ENCODE results near the gene CHMP1A. TPM values are rescaled to one million over a fixed set of nuclear protein-coding genes. Genes with fewer than 3 reads are reported as not detected.
A peak's percentile ranks its signal among the peaks of the same experiment; 100 is the strongest.
"Not testable (repeated sequence)": the region's sequence is repeated elsewhere in the genome, so short reads cannot be mapped to it uniquely, and the experiment has no call there.

CHMP1A gene
- total RNA-seq: 33.5 TPM

DNA sequence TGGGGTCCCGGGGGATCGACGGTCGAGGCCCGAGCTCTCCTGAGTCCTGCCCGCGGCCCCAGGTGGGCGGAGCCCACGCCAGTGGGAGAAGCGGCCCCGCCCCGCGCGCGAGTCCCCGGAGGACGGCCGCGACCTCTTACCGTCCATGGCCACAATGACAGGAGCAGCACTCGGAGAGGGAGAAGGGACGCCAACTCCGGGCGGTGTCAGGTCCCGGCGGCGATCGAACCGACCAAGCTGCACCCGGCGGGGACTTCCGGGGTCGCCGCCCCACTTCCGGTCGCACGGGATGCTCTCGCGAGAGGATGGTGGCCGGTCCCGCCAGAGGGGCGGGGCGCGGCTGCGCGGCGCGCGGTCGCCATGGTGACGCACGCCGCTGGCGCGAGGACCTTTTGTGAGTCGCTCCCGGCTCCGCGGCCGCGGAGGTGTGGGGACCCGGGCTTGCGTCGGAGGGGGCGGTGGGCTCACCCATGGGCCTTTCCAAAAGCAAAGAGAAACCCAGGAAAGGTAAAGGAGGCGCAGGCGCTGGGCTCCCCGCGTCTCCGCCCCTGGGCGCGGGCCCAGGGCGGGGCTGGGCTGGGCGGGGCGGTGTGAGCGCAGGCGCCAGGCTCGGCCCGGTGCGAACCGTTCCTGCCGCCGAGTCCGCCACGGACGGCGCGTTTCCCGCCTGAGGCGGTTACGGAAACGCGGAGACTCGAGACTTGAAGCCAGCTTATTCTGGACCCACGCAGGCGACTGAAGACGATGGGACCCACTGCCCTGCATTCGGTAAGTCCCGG is at the start of gene CHMP1A, which contains the start of gene SPATA33:
CHMP1A (minus strand) TSS at position 267 of the 779 bp plus-strand sequence; CDS start at position 147, 120 bp downstream.
SPATA33 (plus strand) TSS at position 395 of the 779 bp plus-strand sequence; CDS start at position 471, 76 bp downstream.
- H3K4me1 ChIP-seq (ENCODE audit: insufficient read depth, low read length): peaks cover 27% of the 10 kb centered on the region
- H3K27me3 ChIP-seq (ENCODE audit: insufficient read depth, low read length): no peaks in the 10 kb centered on the region
- no peaks in the 10 kb centered on the region for H3K9me3 ChIP-seq (ENCODE audit: low read depth, low read length)
- peak within 1 kb of the TSS; percentile 92 for H3K4me3 ChIP-seq (ENCODE audit: low read length)

DNA sequence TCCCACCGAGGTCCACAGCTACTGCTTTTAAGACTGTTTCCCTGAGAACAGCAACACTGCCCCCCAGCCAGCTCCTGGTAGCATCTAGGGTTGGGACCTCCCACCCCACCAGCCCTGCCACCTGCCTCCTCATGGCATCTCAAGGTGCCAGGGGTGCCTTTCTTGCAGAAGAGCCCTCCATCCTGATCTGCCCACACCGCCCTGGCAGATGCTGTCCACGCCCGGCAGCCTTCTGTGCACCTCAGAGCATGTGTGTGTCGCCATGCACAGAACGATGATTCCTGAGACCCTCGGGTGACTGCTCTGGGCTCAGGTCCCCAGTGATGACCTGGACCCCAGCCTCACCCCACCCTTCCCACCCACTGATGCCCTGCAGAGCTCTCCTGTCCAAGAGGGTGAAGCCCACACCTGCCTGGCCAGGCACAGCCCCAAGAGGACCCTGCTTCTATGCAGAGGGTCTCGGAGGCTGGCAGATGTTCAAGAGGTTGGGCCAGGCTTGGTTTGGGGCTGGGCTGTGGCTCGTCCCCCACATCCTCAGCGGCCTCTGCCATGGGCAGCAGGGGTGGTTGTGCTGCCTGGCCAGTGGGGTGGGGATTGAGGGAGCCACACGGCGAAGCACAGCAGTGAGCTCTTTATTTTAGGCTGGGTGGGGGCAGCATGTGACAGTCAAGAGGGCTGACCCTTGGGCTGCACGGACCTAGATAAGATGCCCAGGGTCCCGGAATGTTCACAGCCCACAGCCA is 49.2 kb upstream of the CHMP1A start:
- Histone ChIP-seq H3K27me3 (ENCODE audit: insufficient read depth, low read length) (no peaks in the 10 kb centered on the region), H3K4me1 (ENCODE audit: insufficient read depth, low read length) (peaks cover 18% of the 10 kb centered on the region), H3K4me3 (ENCODE audit: low read length) (no peak overlapping the region), H3K9me3 (ENCODE audit: low read depth, low read length) (no peaks in the 10 kb centered on the region)

DNA sequence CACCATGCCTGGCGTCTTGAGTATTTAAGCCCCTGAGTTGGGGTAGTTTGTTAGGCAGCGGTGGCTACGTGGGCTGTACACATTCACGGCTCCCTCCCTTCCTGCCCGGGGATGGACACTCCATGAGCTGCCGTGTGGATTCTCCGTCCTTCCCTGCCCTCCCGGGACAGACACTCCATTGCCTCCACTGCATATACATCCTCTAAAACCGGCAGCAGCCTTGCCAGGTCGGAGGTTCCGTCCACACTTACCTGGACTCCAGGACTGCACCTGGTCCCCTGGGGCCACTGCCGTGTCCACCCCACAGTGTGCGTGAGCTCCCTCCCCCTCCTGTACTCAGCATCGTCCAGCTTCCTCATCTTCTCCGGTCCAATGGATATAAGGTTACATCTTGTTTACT is 47.5 kb upstream of the CHMP1A start:
- peaks cover 30% of the 10 kb centered on the region for H3K4me1 ChIP-seq (ENCODE audit: insufficient read depth, low read length)
- no peak overlapping the region for H3K4me3 ChIP-seq (ENCODE audit: low read length)
- no peaks in the 10 kb centered on the region for H3K27me3 ChIP-seq (ENCODE audit: insufficient read depth, low read length)
- H3K9me3 ChIP-seq (ENCODE audit: low read depth, low read length): no peaks in the 10 kb centered on the region

DNA sequence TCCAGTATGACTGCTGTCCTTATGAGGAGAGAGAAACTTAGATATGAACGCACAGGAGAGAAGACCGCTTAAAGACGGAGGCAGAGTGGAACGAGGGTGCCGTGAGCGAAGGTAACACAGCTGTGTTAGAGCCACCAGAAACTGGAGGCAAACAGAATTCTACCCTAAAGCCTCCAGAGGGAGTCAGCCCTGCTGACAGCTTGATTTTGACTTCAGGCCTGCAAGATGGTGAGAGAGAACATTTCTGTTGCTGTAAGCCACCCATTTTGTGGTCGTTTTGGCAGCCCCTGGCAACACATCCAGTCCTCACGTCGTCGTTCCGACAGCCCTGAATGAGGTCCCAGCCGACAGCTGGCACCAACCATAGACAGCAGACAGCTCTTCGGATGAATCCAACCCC is 46.8 kb upstream of the CHMP1A start:
- Histone ChIP-seq H3K4me3 (ENCODE audit: low read length) (no peak overlapping the region), H3K4me1 (ENCODE audit: insufficient read depth, low read length) (peaks cover 36% of the 10 kb centered on the region), H3K27me3 (ENCODE audit: insufficient read depth, low read length) (no peaks in the 10 kb centered on the region), H3K9me3 (ENCODE audit: low read depth, low read length) (no peaks in the 10 kb centered on the region)

DNA sequence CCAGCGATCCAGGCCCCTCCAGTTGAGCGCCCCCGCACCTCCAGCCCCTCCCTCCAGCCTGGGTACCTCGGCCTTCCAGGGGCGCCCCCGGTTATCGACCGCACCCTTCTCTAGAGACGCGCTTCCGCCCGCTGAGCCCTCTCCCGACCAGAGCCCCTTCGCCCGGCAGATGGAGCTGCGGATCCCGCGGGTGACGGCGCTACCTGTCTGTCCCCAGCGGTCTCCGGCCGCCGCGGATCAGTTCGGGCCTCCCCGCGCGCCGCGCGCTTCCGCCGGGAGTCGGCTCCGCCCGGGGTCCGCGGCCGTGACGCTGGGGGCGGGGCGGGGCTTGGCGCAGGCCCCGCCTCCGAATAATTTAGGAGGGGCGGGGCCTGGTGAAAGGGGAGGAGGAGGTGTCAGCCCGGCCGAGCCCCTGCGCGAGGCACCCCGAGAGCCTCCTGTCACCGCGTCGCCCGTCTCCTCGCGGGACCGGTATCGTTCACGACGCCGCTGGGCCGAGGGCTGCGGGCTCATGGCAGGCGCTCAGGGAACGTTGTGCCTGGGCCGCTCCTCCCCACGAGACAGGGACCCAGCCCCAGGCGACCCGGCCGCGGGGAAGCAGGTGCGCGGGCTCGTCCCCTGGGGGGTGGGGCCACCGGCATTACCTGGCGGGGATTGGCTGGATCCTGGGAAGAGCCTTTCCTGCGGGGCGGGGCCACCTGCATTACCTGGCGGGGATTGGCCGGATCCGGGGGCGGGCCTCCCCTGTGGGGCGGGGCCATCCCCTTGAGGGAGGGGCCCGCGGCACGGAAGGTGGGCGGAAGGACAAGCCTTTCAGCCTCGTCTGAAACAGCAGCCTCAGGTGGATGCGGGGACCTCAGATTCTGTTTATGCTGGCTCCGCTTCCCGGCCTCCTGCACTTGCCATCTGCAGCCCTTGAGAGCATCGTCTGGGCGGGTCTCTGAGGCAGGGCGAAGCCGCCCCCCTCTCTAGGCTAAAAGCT is 44.2 kb upstream of the CHMP1A start, which contains the start of gene SPATA2L:
SPATA2L (minus strand) TSS at position 281 of the 982 bp plus-strand sequence. CDS start 473 bp downstream, outside the sequence.
- H3K4me3 ChIP-seq (ENCODE audit: low read length): peak within 1 kb of the TSS; percentile 52
- H3K27me3 ChIP-seq (ENCODE audit: insufficient read depth, low read length): no peaks in the 10 kb centered on the region
- peaks cover 38% of the 10 kb centered on the region for H3K4me1 ChIP-seq (ENCODE audit: insufficient read depth, low read length)
- no peaks in the 10 kb centered on the region for H3K9me3 ChIP-seq (ENCODE audit: low read depth, low read length)

DNA sequence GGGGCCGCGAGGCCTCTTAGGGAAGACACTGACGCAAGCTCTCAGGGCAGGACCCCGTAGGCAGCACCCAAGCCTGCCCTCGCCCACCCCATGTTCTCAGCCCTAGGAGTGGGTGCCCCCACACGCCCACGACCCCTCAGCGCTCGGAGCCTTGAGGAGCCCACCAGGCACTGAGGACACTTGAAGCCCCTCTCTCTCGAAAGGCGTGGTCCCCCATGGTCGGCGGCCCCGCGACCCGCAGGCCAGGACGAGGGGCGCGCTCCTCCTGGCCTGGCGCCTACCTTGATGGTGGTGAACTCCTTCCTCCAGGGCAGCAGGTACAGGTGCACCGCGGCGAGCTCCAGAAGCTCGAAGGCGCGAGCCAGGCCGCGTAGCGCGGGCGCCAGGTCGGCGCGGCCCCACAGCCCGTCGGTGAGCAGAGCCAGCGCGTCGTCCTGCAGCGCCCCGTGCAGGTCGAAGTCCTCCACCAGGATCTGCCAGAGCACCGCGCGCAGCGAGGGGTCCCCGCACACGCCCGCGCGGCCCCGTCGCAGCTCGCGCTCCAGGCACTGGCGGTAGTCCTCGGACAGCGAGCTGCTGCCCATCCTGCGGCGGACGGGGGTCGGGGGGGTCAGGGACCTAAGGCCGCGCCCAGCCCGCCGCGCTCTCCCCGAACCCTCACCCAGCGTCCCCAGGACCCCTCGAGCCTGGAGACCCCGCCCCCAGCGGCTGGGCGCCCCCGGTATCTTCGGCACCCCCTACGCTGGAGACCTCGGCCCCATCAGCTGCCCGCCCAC is 43.3 kb upstream of the CHMP1A start:
- peaks cover 39% of the 10 kb centered on the region for H3K4me1 ChIP-seq (ENCODE audit: insufficient read depth, low read length)
- H3K4me3 ChIP-seq (ENCODE audit: low read length): peak overlapping the region; percentile 52
- no peaks in the 10 kb centered on the region for H3K9me3 ChIP-seq (ENCODE audit: low read depth, low read length)
- H3K27me3 ChIP-seq (ENCODE audit: insufficient read depth, low read length): no peaks in the 10 kb centered on the region

DNA sequence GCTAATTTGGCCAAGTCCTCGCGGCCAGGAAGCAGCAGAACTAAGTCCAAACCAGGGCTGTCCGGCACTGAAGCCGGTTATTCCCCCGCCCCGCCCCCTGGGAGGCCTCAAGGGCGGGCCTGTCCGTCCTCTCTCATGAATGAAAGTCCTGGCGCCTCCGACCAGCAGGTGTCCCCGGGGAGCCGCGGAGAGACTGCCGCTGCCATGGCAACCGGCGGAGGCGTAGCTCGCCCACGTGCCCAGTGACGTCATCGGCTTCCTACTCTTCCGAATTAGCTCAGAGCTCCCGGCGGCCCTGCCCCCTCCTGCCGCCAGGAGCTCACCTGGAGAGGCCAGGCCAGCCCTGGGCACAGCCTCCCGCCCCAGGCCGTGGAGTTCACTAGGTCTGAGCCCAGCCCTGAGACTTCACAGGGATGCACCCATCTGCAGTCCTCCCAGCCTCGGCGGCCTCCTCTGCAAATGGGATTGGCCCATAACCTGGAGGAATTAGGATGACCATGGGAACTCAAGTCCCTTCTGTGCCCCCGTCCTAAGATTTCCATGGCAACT is 42.7 kb upstream of the CHMP1A start:
- Histone ChIP-seq H3K4me3 (ENCODE audit: low read length) (peak overlapping the region; percentile 52), H3K4me1 (ENCODE audit: insufficient read depth, low read length) (peaks cover 38% of the 10 kb centered on the region), H3K27me3 (ENCODE audit: insufficient read depth, low read length) (no peaks in the 10 kb centered on the region), H3K9me3 (ENCODE audit: low read depth, low read length) (no peaks in the 10 kb centered on the region)

DNA sequence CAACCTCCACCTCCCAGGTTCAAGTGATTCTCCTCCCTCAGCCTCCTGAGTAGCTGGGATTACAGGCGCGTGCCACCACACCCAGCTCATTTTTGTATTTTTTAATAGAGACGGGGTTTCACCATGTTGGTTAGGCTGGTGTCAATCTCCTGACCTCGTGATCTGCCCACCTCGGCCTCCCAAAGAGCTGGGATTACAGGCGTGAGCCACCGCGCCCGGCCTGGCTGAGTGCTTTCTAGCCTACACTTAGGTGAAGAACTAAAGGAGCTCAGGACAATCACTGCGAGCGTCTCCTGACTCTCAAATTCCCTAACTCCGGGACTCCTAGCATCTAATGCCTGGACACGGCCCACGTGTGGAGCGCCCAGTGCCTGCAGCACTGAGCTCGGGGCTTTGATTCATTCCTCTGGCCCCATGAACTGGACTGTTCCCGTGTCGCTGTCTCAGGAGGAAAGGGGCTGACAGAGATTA is 42.2 kb upstream of the CHMP1A start:
- H3K4me3 ChIP-seq (ENCODE audit: low read length); H3K9me3 ChIP-seq (ENCODE audit: low read depth, low read length); H3K27me3 ChIP-seq (ENCODE audit: insufficient read depth, low read length): not testable (repeated sequence)
- H3K4me1 ChIP-seq (ENCODE audit: insufficient read depth, low read length): peaks cover 38% of the 10 kb centered on the region

DNA sequence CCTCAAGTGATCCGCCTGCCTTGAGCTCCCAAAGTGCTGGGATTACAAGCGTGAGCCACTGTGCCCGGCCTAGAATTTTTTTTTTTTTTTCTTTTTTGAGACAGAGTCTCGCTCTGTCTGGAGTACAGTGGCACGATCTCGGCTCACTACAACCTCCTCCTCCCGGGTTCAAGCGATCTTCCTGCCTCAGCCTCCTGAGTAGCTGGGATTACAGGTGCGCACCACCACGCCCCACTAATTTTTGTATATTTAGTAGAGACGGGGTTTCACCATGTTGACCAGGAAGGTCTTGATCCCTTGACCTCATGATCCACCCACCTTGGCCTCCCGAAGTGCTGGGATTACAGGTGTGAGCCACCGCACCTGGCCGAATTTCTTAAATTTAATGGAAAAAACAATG is 41.2 kb upstream of the CHMP1A start:
- H3K9me3 ChIP-seq (ENCODE audit: low read depth, low read length); H3K4me3 ChIP-seq (ENCODE audit: low read length); H3K27me3 ChIP-seq (ENCODE audit: insufficient read depth, low read length): not testable (repeated sequence)
- H3K4me1 ChIP-seq (ENCODE audit: insufficient read depth, low read length): peaks cover 38% of the 10 kb centered on the region

DNA sequence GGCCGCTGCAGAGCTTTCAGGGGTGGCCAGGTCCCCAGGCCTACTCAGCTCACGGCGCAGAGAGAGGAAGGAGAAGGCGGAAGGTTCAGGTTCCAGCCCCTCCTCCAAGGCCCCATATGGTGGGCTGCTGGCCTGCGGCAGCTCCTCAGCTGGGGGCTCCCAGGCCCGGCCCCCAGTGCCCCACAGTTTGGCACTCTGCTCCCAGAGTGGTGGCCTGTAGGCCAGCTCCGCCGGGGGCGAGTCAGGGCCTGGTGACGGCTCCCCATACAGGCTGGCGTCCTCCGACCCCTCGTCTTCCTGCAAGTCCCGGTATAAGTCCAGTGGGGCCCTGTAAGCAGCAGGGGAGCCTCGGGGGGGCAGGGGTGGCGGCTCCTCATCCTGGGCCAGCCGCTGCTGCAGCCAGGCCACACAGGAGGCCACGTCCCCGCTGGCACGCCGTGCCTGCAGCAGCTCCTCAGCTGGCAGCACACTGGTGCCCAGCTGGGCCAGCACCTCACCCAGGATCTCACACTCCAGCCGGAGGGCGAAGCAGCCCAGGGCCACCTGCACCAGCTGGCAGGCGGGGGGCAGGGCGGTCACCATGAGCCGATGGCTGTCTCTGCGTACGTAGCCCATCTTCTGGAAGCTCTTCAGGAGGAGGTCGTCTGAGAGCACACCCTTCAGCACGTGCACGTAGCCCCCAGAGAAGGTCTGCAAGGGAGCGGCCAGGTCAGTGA is 40.3 kb upstream of the CHMP1A start:
- Histone ChIP-seq H3K27me3 (ENCODE audit: insufficient read depth, low read length) (no peaks in the 10 kb centered on the region), H3K4me3 (ENCODE audit: low read length) (no peak overlapping the region), H3K4me1 (ENCODE audit: insufficient read depth, low read length) (peaks cover 38% of the 10 kb centered on the region), H3K9me3 (ENCODE audit: low read depth, low read length) (no peaks in the 10 kb centered on the region)

DNA sequence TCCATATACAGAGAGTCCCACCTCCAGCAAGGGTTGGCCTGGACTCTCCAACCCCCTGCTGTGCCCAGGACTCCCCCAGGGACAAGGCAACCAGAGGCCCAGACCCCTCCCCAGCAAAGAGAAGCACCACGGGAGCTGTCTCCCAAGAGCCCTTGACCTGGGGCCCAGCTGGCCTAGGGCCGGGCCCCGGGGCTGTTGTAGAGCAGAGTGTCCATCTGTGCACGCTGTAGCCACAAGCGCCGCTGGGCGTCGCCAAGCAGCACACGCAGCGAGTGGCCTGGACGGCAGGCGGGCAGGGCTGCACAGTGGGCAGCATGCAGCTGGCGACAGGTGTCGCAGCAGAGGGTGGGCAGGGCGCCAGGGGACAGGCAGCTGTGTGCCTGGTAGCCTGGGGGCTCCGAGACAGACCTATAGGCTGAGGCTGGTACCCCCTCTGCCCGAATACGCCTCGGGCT is 39.7 kb upstream of the CHMP1A start:
- Histone ChIP-seq H3K9me3 (ENCODE audit: low read depth, low read length) (no peaks in the 10 kb centered on the region), H3K4me3 (ENCODE audit: low read length) (no peak overlapping the region), H3K4me1 (ENCODE audit: insufficient read depth, low read length) (peaks cover 33% of the 10 kb centered on the region), H3K27me3 (ENCODE audit: insufficient read depth, low read length) (no peaks in the 10 kb centered on the region)

DNA sequence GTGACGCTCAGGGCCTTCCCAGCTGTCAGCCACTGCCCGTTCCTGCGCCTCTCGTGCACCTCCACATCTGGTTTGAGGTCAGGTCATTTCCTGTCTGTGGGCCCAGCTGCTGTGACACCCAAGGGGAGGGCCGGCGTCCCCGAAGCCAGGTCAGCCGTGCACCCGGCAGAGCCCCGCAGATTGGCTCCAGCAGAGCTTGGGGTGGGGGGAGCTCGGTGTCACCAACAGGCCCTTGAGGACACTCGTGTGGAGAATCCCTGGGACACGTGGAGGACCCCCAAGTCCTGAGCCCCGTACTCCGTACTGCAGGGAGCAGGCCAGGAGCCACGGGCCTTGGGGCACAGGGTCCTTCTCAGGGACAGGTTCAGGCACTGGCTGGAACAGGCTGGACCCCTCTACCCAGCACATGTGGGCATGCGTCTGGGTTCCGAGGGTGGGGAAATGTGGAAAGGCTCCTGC is 39.2 kb upstream of the CHMP1A start:
- peaks cover 31% of the 10 kb centered on the region for H3K4me1 ChIP-seq (ENCODE audit: insufficient read depth, low read length)
- no peaks in the 10 kb centered on the region for H3K27me3 ChIP-seq (ENCODE audit: insufficient read depth, low read length)
- H3K4me3 ChIP-seq (ENCODE audit: low read length): no peak overlapping the region
- no peaks in the 10 kb centered on the region for H3K9me3 ChIP-seq (ENCODE audit: low read depth, low read length)
